BLaER1 (cell line): ENCODE measurements around the gene TRIM41.
"Not testable (repeated sequence)": the region's sequence is repeated elsewhere in the genome, so short reads cannot be mapped to it uniquely, and the experiment has no call there.

Source experiments
- H3K27ac ChIP-seq: shearing (Covaris generic); formaldehyde crosslinking; 2 replicates; pipeline ENCODE4 v1.8.1; 2022
- H3K27me3 ChIP-seq: shearing (Covaris generic); formaldehyde crosslinking; 2 replicates; pipeline ENCODE4 v1.8.1; 2022
- H3K36me3 ChIP-seq: shearing (Covaris generic); formaldehyde crosslinking; 2 replicates; pipeline ENCODE4 v1.8.1; 2022
- H3K4me1 ChIP-seq: shearing (Covaris generic); formaldehyde crosslinking; 2 replicates; pipeline ENCODE4 v1.8.1; 2022
- H3K4me2 ChIP-seq: shearing (Covaris generic); formaldehyde crosslinking; 2 replicates; pipeline ENCODE4 v1.8.1; 2022
- H3K4me3 ChIP-seq: shearing (Covaris generic); formaldehyde crosslinking; 2 replicates; pipeline ENCODE4 v1.8.1; 2022
- H3K9ac ChIP-seq: shearing (Covaris generic); formaldehyde crosslinking; 2 replicates; pipeline ENCODE4 v1.8.1; 2022
- H3K9me3 ChIP-seq: shearing (Covaris generic); formaldehyde crosslinking; 2 replicates; pipeline ENCODE4 v1.8.1; 2022
- H4K20me1 ChIP-seq: shearing (Covaris generic); formaldehyde crosslinking; 2 replicates; pipeline ENCODE4 v1.8.1; 2022
- Cebpa-rat ChIP-seq: shearing (Covaris generic); IDR thresholded peaks from 2 replicates; pipeline ENCODE4 v1.8.1; 2022

The TRIM41 gene

DNA sequence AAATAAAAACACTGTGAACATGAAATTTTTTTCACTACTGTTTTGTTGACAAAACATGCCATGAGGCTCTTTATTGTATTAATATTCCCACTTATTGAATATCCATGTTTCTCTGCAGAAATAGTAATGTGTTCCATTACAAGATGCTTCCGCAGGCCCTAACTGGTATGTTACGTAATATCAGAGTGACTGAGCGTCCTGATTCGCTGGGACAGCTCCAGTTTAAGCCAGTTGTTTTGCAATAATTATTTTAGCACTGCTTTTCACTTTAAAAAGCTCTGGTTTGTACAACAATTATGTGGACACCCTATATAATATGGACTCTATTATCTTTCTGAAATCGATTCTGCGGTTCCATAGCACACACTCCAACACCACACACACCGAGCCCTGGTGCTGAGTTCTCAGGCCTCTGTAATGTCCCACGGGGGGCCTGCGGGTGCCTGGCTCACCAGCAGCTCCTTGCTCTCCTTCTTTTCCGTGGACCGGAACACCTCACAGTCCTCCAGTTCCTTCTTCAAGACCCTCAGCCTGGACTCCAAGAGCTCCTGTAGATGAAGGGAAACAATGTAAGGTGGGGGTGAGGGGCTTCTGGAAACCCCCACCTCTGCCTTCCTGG, 19.9 kb upstream of the TRIM41 start:
- Histone ChIP-seq H3K9ac (no peak overlapping the region), H4K20me1 (peaks cover 29% of the 10 kb centered on the region), H3K4me2 (peak overlapping the region; percentile 99), H3K4me3 (0 out of 2 replicates have a peak overlapping the region, but pooled peaks have one; percentile 78), H3K36me3 (no peaks in the 10 kb centered on the region), H3K4me1 (peaks cover 35% of the 10 kb centered on the region), H3K27me3 (peaks cover 75% of the 10 kb centered on the region), H3K9me3 (no peaks in the 10 kb centered on the region), H3K27ac (no peak overlapping the region)
- TF ChIP-seq Cebpa-rat: peak; percentile 58; the same call in 1 of the 2 replicates

DNA sequence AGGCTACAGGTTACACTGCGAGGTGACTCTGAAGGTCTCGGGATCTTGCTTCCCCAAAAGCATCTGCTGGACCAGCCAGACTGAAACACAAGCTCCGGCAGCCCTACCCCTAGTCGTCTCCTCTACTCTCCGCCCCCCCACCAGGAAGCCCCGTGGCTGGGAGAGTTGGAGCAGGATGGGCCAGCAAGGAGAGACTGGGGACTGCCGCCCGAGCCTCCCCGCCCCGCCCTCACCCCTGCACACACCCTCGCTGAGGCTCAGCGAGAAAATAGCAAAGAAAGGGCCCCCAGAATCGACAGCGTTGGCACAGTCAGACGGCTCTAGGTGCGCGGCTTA, 19.3 kb upstream of the TRIM41 start:
- Histone ChIP-seq H3K27me3 (peaks cover 75% of the 10 kb centered on the region), H3K36me3 (no peaks in the 10 kb centered on the region), H3K4me1 (peaks cover 30% of the 10 kb centered on the region), H3K4me2 (peak overlapping the region; percentile 99), H3K27ac (no peak overlapping the region), H3K4me3 (peak overlapping the region; percentile 78), H4K20me1 (peaks cover 29% of the 10 kb centered on the region), H3K9me3 (no peaks in the 10 kb centered on the region), H3K9ac (no peak overlapping the region)
- TF ChIP-seq Cebpa-rat: no peak

DNA sequence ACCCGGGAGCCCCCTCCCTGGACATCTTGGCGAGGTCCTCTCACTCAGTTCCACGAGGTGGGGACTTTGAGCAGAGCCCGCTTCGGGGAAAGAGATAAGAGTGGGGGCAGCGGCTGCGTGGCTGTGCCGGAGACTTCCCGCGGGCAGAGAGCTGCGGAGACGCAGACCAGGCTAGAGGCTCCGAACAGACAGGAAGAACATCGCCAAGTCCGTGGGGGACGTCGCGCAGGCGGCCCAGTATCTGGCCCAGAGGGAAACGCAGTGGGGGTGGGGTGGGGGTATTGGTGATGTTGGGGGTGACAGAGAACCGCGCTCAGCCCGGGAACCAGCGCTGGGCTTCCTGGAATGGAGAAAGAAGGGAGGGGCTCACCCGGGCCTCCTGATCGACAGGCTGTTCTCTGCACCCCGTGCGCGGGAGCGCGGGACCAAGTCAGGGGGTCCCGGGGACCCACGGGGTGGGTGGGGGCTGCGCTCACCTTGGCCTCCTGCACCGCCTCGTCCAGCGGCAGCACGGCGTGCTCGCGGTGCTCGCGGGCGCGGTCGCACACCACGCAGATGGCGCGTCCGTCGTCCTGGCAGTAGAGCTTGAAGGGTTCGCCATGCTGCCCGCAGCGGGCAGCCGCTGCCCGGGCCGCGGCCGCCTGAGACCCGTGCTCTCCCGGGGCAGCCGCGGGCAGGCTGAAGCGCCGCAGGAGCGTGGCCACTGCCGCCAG, 18.8 kb upstream of the TRIM41 start:
- Histone ChIP-seq H3K27me3 (peaks cover 75% of the 10 kb centered on the region), H3K36me3 (no peaks in the 10 kb centered on the region), H3K27ac (0 out of 2 replicates have a peak overlapping the region, but pooled peaks have one; percentile 13), H3K9ac (peak overlapping the region; percentile 73), H4K20me1 (peaks cover 29% of the 10 kb centered on the region), H3K4me1 (peaks cover 25% of the 10 kb centered on the region), H3K9me3 (no peaks in the 10 kb centered on the region), H3K4me2 (peak overlapping the region; percentile 99), H3K4me3 (peak overlapping the region; percentile 78)
- TF ChIP-seq Cebpa-rat: no peak

DNA sequence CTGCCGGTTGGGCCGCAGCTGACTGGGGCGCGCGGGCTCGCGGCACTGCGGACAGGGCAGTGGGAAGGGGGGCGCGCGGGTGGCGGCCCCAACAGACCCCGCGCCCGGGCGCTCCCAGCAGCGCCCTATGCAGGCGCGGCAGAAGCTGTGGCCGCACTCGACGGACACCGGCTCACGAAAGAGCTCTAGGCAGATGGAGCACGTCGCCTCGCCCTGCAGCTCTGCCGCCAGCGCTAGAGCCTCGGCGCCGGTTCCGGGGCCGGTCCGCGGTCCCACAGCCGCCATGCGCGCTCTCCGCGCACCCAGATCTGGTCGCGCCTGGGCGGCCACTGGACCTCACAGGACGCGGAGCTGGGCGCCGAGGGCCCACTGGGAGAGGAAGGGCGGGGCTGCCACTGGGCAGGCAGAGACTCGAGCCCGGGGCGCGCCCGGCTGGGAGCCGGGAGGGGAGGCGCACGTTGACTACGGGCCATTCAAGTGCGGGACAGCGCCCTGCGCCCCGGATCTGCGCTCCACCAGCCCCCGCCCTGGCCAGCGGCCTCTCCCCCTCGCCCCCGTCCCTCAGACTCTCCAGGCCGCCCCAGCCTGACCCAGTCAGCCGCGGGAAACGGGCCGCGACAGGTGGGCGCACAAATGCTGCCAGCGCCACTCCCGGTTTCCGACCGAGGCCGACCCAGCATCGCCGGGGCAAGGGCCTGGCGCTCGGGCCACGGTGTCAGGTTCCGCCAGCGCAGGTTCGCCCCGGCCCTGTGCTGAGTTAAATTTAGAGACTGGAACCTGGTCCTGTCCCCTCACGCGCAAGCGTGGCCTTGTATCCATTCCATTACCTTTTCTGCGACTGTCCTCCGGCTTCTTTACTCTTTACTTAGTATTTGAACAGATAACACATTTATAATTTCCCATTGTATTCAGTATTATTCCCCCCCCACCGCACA, 18.0 kb upstream of the TRIM41 start, which contains the start of gene TRIM7:
TSS of gene TRIM7 (minus strand) at position 371 of the 935 bp plus-strand sequence. CDS start at position 285, 86 bp downstream.
- peak within 1 kb of the TSS; percentile 73 for H3K9ac ChIP-seq
- peak within 1 kb of the TSS; percentile 78 for H3K4me3 ChIP-seq
- 0 out of 2 replicates have a peak within 1 kb of the TSS, but pooled peaks have one; percentile 13 for H3K27ac ChIP-seq
- H3K27me3 ChIP-seq: peaks cover 73% of the 10 kb centered on the region
- peaks cover 23% of the 10 kb centered on the region for H3K4me1 ChIP-seq
- H3K4me2 ChIP-seq: peak within 1 kb of the TSS; percentile 99
- no peaks in the 10 kb centered on the region for H3K36me3 ChIP-seq
- TF ChIP-seq Cebpa-rat: no peak
- peaks cover 29% of the 10 kb centered on the region for H4K20me1 ChIP-seq
- no peaks in the 10 kb centered on the region for H3K9me3 ChIP-seq

DNA sequence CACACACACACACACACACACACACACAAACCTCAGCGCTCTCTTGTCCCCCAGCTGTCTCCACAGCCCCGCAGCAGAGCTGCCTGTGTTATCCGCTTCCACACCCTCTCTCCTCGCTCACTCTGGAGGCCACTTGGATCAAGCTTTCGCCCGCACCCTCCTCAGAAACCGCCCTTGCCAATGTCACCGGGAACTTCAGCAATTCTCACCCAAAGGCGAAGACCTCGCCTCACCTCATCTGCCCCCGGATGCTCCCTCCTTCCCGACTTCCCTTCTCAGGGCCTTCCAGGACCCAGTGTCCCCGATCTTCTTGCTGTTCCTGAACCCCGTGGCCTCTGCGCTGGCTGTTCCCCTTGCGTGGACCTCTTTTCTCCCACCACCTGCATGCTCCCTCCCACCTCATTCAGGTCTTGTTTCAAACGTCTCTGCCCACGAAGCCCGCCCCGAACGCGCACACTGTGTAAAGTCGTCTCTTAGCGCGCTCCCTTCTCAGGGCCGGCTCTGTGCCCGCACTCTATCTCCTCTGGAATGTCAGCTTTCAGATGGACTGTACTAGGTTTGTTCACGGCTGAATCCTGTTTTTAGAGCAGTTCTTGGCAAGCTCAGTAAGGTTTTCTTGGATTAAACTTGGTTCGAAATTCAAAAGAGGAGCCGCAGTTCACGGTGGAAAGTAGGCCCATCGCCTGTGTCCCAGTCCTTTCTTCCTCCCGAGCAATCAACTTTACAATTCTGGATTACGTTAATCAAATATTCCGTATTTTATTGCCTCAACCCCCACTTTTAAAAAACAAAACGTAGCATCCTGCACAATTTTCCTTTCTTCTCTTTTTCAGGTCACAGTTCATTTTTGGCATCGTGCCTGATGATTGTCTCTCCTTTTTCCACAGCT, 17.1 kb upstream of the TRIM41 start:
- no peak for TF ChIP-seq Cebpa-rat
- peak overlapping the region; percentile 73; the same call in 1 of the 2 replicates for H3K9ac ChIP-seq
- no peaks in the 10 kb centered on the region for H3K9me3 ChIP-seq
- peak overlapping the region; percentile 78 for H3K4me3 ChIP-seq
- peak overlapping the region; percentile 99 for H3K4me2 ChIP-seq
- no peaks in the 10 kb centered on the region for H3K36me3 ChIP-seq
- no peak overlapping the region for H3K27ac ChIP-seq
- peaks cover 27% of the 10 kb centered on the region for H3K4me1 ChIP-seq
- peaks cover 69% of the 10 kb centered on the region for H3K27me3 ChIP-seq
- peaks cover 29% of the 10 kb centered on the region for H4K20me1 ChIP-seq

DNA sequence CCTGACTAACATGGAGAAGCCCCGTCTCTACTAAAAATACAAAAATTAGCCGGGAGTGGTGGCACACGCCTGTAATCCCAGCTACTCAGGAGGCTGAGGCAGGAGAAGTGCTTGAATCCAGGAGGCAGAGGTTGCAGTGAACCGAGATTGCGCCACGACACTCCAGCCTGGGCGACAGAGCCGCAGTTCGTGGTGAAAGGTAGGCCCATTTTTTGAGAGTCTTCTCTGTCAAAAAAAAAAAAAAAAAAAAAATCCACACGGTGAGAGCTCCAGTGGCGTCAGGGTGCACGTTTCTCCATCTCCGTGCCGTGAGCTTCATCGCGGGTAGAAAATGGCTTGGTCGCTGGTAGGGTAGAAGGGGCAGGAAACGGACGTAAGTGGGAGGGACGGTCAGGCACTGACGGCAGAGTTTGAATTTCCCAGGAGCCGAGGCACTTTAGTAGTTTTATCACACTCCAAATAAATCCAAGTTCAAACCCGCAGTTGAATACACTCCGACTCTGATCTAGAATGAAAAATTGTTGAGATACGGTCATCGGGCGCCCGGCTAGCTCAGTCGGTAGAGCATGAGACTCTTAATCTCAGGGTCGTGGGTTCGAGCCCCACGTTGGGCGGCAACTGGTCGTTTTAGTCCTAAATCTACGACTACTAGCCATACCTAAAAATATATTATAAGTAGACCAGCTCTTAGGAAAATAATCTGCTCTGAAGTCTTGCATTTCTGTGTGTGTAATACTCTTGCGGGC, 15.7 kb upstream of the TRIM41 start:
- Histone ChIP-seq H3K27ac (peak overlapping the region; percentile 53), H3K4me3 (peak overlapping the region; percentile 78), H3K9ac (peak overlapping the region; percentile 74), H3K36me3 (no peaks in the 10 kb centered on the region), H4K20me1 (peaks cover 29% of the 10 kb centered on the region), H3K27me3 (peaks cover 55% of the 10 kb centered on the region), H3K4me1 (peaks cover 31% of the 10 kb centered on the region), H3K9me3 (no peaks in the 10 kb centered on the region), H3K4me2 (peak overlapping the region; percentile 99)
- no peak for TF ChIP-seq Cebpa-rat

DNA sequence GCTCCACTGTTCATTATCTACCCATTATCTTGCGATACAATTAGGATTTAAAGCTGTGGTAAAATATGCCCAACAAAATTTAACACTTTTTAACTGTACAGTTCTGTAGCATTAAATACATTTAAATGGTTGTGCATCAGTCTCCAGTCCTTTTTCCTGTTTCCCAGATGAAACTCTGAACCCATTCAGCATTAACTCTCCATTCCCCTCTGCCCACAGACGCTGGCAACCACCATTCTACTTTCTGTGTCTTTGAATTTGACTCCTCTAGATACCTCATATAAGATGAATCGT, 15.2 kb upstream of the TRIM41 start:
- Histone ChIP-seq H3K4me2 (peak overlapping the region; percentile 99; the same call in 1 of the 2 replicates), H3K36me3 (no peaks in the 10 kb centered on the region), H3K4me1 (peaks cover 31% of the 10 kb centered on the region), H3K4me3 (peak overlapping the region; percentile 78), H3K27me3 (peaks cover 50% of the 10 kb centered on the region), H3K27ac (no peak overlapping the region), H3K9me3 (no peaks in the 10 kb centered on the region), H3K9ac (no peak overlapping the region), H4K20me1 (peaks cover 29% of the 10 kb centered on the region)
- no peak for TF ChIP-seq Cebpa-rat

DNA sequence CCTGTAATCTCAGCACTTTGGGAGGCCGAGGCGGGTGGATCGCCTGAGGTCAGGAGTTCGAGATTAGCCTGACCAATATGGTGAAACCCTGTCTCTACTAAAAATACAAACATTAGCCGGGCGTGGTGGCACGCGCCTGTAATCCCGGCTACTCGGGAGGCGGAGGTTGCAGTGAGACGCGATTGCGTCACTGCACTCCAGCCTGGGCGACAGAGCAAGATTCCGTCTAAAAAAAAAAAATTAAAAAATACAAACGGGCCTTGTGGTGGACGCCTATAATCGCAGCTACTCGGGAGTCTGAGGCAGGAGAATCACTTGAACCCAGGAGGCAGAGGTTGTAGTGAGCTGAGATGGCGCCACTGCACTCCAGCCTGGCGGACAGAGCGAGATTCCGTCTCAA, 14.1 kb upstream of the TRIM41 start:
- H3K36me3 ChIP-seq, H3K9ac ChIP-seq, H3K27ac ChIP-seq, H3K4me3 ChIP-seq, H3K4me2 ChIP-seq, H3K9me3 ChIP-seq: not testable (repeated sequence)
- Histone ChIP-seq H4K20me1 (peaks cover 21% of the 10 kb centered on the region), H3K4me1 (peaks cover 31% of the 10 kb centered on the region), H3K27me3 (peaks cover 39% of the 10 kb centered on the region)
- 0 out of 2 replicates have a peak, but pooled peaks have one; percentile 17 for TF ChIP-seq Cebpa-rat

DNA sequence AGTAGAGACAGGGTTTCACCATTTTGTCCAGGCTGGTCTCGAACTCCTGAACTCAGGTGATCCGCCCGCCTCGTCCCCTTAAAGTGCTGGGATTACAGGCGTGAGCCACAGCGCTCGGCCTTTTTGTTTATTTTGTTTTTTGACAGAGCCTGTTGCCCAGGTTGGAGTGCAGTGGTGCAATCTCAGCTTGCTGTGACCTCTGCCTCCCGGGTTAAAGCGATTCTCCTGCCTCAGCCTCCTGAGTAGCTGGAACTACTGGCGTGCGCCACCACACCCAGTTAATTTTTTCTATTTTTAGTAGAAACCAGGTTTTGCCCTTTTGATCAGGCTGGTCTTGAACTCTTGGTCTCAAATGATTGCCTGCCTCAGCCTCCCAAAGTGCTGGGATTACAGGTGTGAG, 12.9 kb upstream of the TRIM41 start:
- H3K9me3 ChIP-seq, H3K27ac ChIP-seq, H3K9ac ChIP-seq, H3K36me3 ChIP-seq, H3K4me3 ChIP-seq, H3K4me2 ChIP-seq: not testable (repeated sequence)
- peaks cover 27% of the 10 kb centered on the region for H3K27me3 ChIP-seq
- H3K4me1 ChIP-seq: peaks cover 23% of the 10 kb centered on the region
- H4K20me1 ChIP-seq: peaks cover 13% of the 10 kb centered on the region

DNA sequence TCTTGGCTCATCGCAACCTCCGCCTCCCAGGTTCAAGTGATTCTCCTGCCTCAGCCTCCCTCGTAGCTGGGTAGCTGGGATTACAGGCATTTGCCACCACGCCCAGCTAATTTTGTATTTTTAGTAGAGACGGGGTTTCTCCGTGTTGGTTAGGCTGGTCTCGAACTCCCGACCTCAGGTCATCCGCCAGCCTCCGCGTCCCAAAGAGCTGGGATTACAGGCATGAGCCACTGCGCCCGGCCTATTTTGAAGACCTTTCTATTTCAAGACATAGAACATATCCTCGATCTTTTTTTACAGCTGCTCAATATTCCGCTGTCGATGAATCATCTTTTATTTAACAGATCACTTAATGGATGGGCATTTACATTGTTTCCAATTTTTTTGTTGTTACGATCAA, 12.4 kb upstream of the TRIM41 start:
- H3K4me3 ChIP-seq, H3K36me3 ChIP-seq, H4K20me1 ChIP-seq, H3K9ac ChIP-seq, H3K9me3 ChIP-seq, H3K27ac ChIP-seq, H3K4me2 ChIP-seq: not testable (repeated sequence)
- Histone ChIP-seq H3K27me3 (peaks cover 22% of the 10 kb centered on the region), H3K4me1 (peaks cover 18% of the 10 kb centered on the region)
